ENCODE results near the gene SH2D6. TPM values are rescaled to one million over a fixed set of nuclear protein-coding genes. Genes with fewer than 3 reads are reported as not detected.

The SH2D6 gene
- total and polyA plus RNA-seq, 2 experiments from 2014 or later, result 0.31 TPM; not detected in 1

DNA sequence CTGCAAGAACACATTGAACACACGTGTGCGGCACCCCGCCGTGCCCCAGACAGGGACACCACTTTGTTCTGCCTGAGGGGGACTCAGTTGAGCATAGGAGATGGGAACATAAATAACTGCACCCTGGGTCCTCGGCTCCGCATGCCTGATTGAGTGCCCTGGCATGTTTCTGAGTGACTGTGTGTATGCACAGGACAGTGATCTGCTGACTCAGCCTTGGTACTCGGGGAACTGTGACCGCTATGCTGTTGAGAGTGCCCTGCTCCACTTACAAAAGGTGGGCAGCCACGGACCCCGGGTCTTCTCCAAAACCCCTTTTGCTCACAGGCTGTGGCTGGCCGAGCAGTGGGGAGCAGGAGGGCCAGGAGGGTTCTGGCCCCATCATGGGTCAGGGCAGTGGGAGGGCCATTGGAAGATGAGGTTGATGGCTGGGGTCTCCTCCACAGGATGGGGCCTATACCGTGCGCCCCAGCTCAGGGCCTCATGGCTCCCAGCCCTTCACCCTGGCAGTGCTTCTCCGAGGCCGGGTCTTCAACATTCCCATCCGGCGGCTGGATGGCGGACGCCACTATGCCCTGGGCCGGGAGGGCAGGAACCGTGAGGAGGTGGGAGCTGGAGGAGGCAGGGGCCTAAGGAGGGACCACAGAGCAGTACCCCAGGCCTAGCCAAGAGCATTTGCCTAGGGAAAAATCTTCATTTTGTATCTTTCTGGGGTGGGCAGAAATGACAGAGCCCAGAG is 16.9 kb downstream of the SH2D6 start:
- no peaks in the 10 kb centered on the region for H4K20me1 ChIP-seq (ENCODE audit: insufficient read depth)
- H3K4me3 ChIP-seq, result no peak overlapping the region
- H3K9ac ChIP-seq, result no peak overlapping the region
- H3K4me2 ChIP-seq (ENCODE audit: unreplicated experiment), result no peak overlapping the region
- in situ Hi-C loops (cut with MboI), result no loop called here
- no peaks in the 10 kb centered on the region for H3K36me3 ChIP-seq (ENCODE audit: low read depth)
- H3K27me3 ChIP-seq (replicated peaks; ENCODE audit: insufficient read depth), result no peaks in the 10 kb centered on the region
- peaks cover 12% of the 10 kb centered on the region for H3K4me1 ChIP-seq (ENCODE audit: insufficient read depth)
- H3K9me3 ChIP-seq (ENCODE audit: low read depth), result no peaks in the 10 kb centered on the region
- no peak for DNase-seq
- H3K79me2 ChIP-seq (ENCODE audit: insufficient read depth), result no peaks in the 10 kb centered on the region
- TF ChIP-seq EZH2phosphoT487 (IDR thresholded peaks at IDR 0.05; ENCODE audit: insufficient read depth, low read depth) (no peak), EZH2 (IDR thresholded peaks at IDR 0.05; ENCODE audit: insufficient read depth, poor library complexity, severe bottlenecking) (no peak)
- H2AFZ ChIP-seq, result no peak overlapping the region
- H3K9me2 ChIP-seq (ENCODE audit: insufficient read depth), result no peaks in the 10 kb centered on the region
- H3K27ac ChIP-seq, result no peak overlapping the region
- H3F3A ChIP-seq (ENCODE audit: insufficient read depth), result peaks cover 14% of the 10 kb centered on the region; the same call in 1 of the 2 replicates
- 96 to 98% methylated on average over 21 of the region's 21 CpGs for WGBS, 2 experiments (ENCODE audit: low coverage in 1 of 2, low lambda C conversion rate in 2 of 2, missing lambda C conversion rate in 2 of 2)

DNA sequence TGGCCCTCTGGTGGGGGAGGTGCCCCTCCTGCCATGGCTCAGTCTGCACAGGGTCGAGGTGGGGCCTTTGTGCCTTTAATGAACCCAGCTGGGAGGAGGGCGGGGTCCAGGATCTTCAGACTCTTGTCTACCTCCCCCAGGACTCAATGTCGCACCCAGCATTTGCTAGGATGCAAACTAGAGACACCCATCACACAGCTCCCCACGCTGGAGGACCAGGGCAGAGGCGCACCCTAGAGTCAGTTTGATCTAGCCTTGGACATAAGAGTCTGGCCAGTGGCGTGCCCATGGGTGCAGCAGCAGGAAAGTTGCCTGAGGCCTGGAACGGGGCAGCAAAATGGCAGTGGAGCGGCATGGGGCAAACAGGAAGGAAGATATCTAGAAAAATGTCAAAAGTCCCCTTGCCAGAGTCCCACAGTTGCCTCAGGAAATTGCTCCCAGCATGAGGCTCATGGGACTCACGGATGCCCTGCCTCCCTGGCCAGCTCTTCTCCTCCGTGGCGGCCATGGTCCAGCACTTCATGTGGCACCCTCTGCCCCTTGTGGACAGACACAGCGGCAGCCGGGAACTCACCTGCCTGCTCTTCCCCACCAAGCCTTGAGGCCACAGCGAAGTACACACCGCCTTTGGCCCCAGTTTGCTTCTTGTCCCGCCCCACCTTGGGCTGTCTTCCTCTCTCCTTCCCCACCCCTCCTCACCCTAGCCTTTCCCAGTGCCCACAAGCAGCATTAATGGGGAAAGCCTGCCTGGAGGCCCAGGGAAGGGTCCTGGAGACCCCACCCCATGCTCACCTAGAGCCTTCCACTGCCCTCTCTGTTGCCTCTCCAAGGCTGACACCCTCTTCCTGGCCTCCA is 17.7 kb downstream of the SH2D6 start:
- Histone ChIP-seq H3K4me3 (no peak overlapping the region), H3K79me2 (ENCODE audit: insufficient read depth) (no peaks in the 10 kb centered on the region), H3K9ac (no peak overlapping the region), H3K9me2 (ENCODE audit: insufficient read depth) (no peaks in the 10 kb centered on the region), H3K9me3 (ENCODE audit: low read depth) (no peaks in the 10 kb centered on the region), H3K27me3 (replicated peaks; ENCODE audit: insufficient read depth) (no peaks in the 10 kb centered on the region), H2AFZ (no peak overlapping the region), H3K36me3 (ENCODE audit: low read depth) (no peaks in the 10 kb centered on the region), H3K27ac (no peak overlapping the region), H3K4me2 (ENCODE audit: unreplicated experiment) (no peak overlapping the region), H3F3A (ENCODE audit: insufficient read depth) (peaks cover 14% of the 10 kb centered on the region; the same call in 1 of the 2 replicates), H4K20me1 (ENCODE audit: insufficient read depth) (no peaks in the 10 kb centered on the region), H3K4me1 (ENCODE audit: insufficient read depth) (peaks cover 12% of the 10 kb centered on the region)
- WGBS, 2 experiments (ENCODE audit: low coverage in 1 of 2, low lambda C conversion rate in 2 of 2, missing lambda C conversion rate in 2 of 2), result 96% methylated on average over 14 to 16 of the region's 16 CpGs
- TF ChIP-seq EZH2 (IDR thresholded peaks at IDR 0.05; ENCODE audit: insufficient read depth, poor library complexity, severe bottlenecking) (no peak), EZH2phosphoT487 (IDR thresholded peaks at IDR 0.05; ENCODE audit: insufficient read depth, low read depth) (no peak)
- in situ Hi-C loops (cut with MboI), result no loop called here
- no peak for DNase-seq

DNA sequence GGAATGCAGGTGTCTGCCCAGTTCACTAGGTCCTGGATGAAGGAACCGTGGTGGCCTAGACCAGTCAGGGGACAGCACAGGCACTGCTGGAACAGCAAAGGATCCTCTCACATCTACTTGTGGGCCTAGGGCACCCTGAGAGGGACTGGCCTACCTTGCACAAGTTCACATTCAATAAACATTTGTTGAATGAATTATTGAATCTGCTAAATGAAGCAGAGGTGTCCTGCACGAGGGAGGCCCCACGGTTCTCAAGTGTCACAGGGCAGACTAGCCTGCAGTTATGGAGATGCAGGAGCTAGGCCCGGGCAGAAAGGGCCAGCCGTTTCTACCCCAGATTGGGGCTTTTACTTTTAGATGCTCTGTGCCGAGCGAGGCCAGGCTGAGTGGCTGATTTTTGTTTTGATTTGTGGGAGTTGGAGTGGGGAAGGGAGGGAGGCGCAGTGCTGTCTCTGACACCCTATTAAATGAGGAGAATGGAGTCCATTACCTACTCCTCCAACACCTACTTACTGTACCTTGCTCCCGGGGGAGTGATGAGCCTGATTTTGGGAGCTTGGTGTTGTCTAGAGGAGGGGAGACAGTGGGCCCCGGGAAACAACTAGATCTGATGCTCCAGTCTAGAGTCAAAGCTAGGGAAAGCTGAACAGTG is 18.4 kb downstream of the SH2D6 start:
- in situ Hi-C loops (cut with MboI), result no loop called here
- Histone ChIP-seq H3K9me2 (ENCODE audit: insufficient read depth) (no peaks in the 10 kb centered on the region), H3K79me2 (ENCODE audit: insufficient read depth) (no peaks in the 10 kb centered on the region), H3K9me3 (ENCODE audit: low read depth) (no peaks in the 10 kb centered on the region), H3K27me3 (replicated peaks; ENCODE audit: insufficient read depth) (no peaks in the 10 kb centered on the region), H3K4me2 (ENCODE audit: unreplicated experiment) (peak overlapping the region; percentile 79), H2AFZ (peak overlapping the region; percentile 81), H3K27ac (peak overlapping the region; percentile 60), H3K4me1 (ENCODE audit: insufficient read depth) (peaks cover 12% of the 10 kb centered on the region), H3K4me3 (peak overlapping the region; percentile 60), H3K36me3 (ENCODE audit: low read depth) (no peaks in the 10 kb centered on the region), H4K20me1 (ENCODE audit: insufficient read depth) (no peaks in the 10 kb centered on the region), H3F3A (ENCODE audit: insufficient read depth) (peaks cover 14% of the 10 kb centered on the region; the same call in 1 of the 2 replicates), H3K9ac (peak overlapping the region; percentile 81)
- TF ChIP-seq EZH2phosphoT487 (IDR thresholded peaks at IDR 0.05; ENCODE audit: insufficient read depth, low read depth) (no peak), EZH2 (IDR thresholded peaks at IDR 0.05; ENCODE audit: insufficient read depth, poor library complexity, severe bottlenecking) (no peak)
- 39 to 53% methylated on average over 9 to 10 of the region's 10 CpGs for whole genome bisulfite sequencing, 2 experiments (ENCODE audit: low coverage in 1 of 2, low lambda C conversion rate in 2 of 2, missing lambda C conversion rate in 2 of 2)
- no peak for DNase-seq

All from GM23248 (cell line).